ENCODE results near the gene SAP25. TPM values are rescaled to one million over a fixed set of nuclear protein-coding genes. Genes with fewer than 3 reads are reported as not detected.

The SAP25 gene
- total and polyA plus RNA-seq, 7 donors: 0.71 to 7.2 (median 2.2) TPM; not detected in 3

- Histone ChIP-seq H3K4me3 (peak overlapping the region; percentile 74 to 81 (median 78)), H3K4me1 (peaks cover 0 to 41% (median 29%) of the 10 kb centered on the region in 4 donors), H3K36me3 (no peaks in the 10 kb centered on the region), H3K27me3 (no peaks in the 10 kb centered on the region), H3K9me3 (no peaks in the 10 kb centered on the region), H3K27ac (peak overlapping the region; percentile 84 to 90 (median 84))
- TF ChIP-seq CTCF (IDR thresholded peaks at IDR 0.05) (peak in 3 of 4 experiments; percentile 24 to 45 (median 43)), EP300 (IDR thresholded peaks at IDR 0.05) (no peak), POLR2A (IDR thresholded peaks at IDR 0.05) (peak in 1 of 2 donors; percentile 26), POLR2AphosphoS5 (IDR thresholded peaks at IDR 0.05) (peak; percentile 73 to 85 (median 82))
- peak; percentile 93 for DNase-seq
- 1% methylated on average over 70 of the region's 70 CpGs for WGBS, 2 donors
- intact Hi-C loops (cut with DNase I): loop anchor here (1.0 to 2.0 kb wide), 2 partner anchors 18 to 70 kb away; partner anchors contain the start of genes FBXO24 and LRCH4
These were observed 30.6 kb upstream of the SAP25 start for GRCh38 chr7:100604028-100604975.

GRCh38 chr7:100603726-100604027, 30.0 kb upstream of the SAP25 start:
- Histone ChIP-seq H3K27ac (peak overlapping the region; percentile 84 to 90 (median 84)), H3K9me3 (no peaks in the 10 kb centered on the region), H3K27me3 (no peaks in the 10 kb centered on the region), H3K4me3 (peak overlapping the region; percentile 74 to 81 (median 78)), H3K36me3 (no peaks in the 10 kb centered on the region), H3K4me1 (peaks cover 0 to 41% (median 29%) of the 10 kb centered on the region in 4 donors)
- DNase-seq: no peak
- WGBS, 2 donors: 9 to 20% methylated on average over 10 of the region's 10 CpGs
- intact Hi-C loops (cut with DNase I): loop anchor here (1.0 to 2.0 kb wide), 2 partner anchors 17 to 71 kb away; partner anchors contain the start of genes FBXO24 and LRCH4
- no peak for TF ChIP-seq POLR2AphosphoS5 (IDR thresholded peaks at IDR 0.05)
- TF ChIP-seq CTCF (IDR thresholded peaks at IDR 0.05): no peak
- no peak for TF ChIP-seq POLR2A (IDR thresholded peaks at IDR 0.05)
- no peak for TF ChIP-seq EP300 (IDR thresholded peaks at IDR 0.05)

GRCh38 chr7:100602889-100603725, 29.4 kb upstream of the SAP25 start:
- TF ChIP-seq POLR2A (IDR thresholded peaks at IDR 0.05): no peak
- peak in 3 of 4 donors; percentile 24 to 42 (median 41) for TF ChIP-seq POLR2AphosphoS5 (IDR thresholded peaks at IDR 0.05)
- Histone ChIP-seq H3K9me3 (no peaks in the 10 kb centered on the region), H3K27ac (peak overlapping the region; percentile 84 to 90 (median 84)), H3K4me1 (peaks cover 0 to 41% (median 29%) of the 10 kb centered on the region in 4 donors), H3K4me3 (peak overlapping the region; percentile 74 to 81 (median 78)), H3K36me3 (no peaks in the 10 kb centered on the region), H3K27me3 (no peaks in the 10 kb centered on the region)
- WGBS, 2 donors: 39 to 62% methylated on average over 21 of the region's 21 CpGs
- intact Hi-C loops (cut with DNase I): no loop called here
- peak; percentile 95 for DNase-seq

GRCh38 chr7:100600730-100601038, 27.0 kb upstream of the SAP25 start:
- intact Hi-C loops (cut with DNase I): no loop called here
- no peak overlapping the region for H3K27ac ChIP-seq

More at GRCh38 chr7:100600730-100601038, 27.0 kb upstream of the SAP25 start:
- TF ChIP-seq EP300 (IDR thresholded peaks at IDR 0.05): no peak
- TF ChIP-seq CTCF (IDR thresholded peaks at IDR 0.05): no peak
- TF ChIP-seq POLR2A (IDR thresholded peaks at IDR 0.05): no peak
- TF ChIP-seq POLR2AphosphoS5 (IDR thresholded peaks at IDR 0.05): no peak
- no peaks in the 10 kb centered on the region for H3K36me3 ChIP-seq
- H3K9me3 ChIP-seq: no peaks in the 10 kb centered on the region
- no peak overlapping the region for H3K4me3 ChIP-seq
- WGBS, 2 donors: 76 to 95% methylated on average over 9 of the region's 9 CpGs
- peaks cover 0 to 37% (median 27%) of the 10 kb centered on the region in 4 donors for H3K4me1 ChIP-seq
- H3K27me3 ChIP-seq: no peaks in the 10 kb centered on the region
- no peak for DNase-seq

Data from sigmoid colon (tissue), 7 donors.